Glutamatergic neuron (in vitro differentiated cells): ENCODE data around the gene RNU5D-1. TPM values are rescaled to one million over a fixed set of nuclear protein-coding genes. Genes with fewer than 3 reads are reported as not detected.

Experiments used
- DNase-seq: peaks from one replicate; pipeline ENCODE4 v3.0.0; 2022
- H3K27ac Mint-ChIP-seq: one replicate; pipeline ENCODE4 v1.8.0; 2020; ENCODE audit warnings: mild to moderate bottlenecking, mixed read lengths, inconsistent platforms; ENCODE audit not compliant: unreplicated experiment
- H3K27me3 Mint-ChIP-seq: one replicate; pipeline ENCODE4 v1.8.0; 2020; ENCODE audit warnings: mild to moderate bottlenecking, moderate library complexity, mixed read lengths, inconsistent platforms; ENCODE audit not compliant: unreplicated experiment
- H3K36me3 Mint-ChIP-seq: one replicate; pipeline ENCODE4 v1.8.0; 2020; ENCODE audit warnings: mild to moderate bottlenecking, mixed read lengths, inconsistent platforms; ENCODE audit not compliant: unreplicated experiment
- H3K4me1 Mint-ChIP-seq: one replicate; pipeline ENCODE4 v1.8.0; 2020; ENCODE audit warnings: mild to moderate bottlenecking, low read depth, mixed read lengths, inconsistent platforms; ENCODE audit not compliant: unreplicated experiment
- H3K4me3 Mint-ChIP-seq: one replicate; pipeline ENCODE4 v1.8.0; 2020; ENCODE audit warnings: mild to moderate bottlenecking, mixed read lengths, inconsistent platforms; ENCODE audit not compliant: unreplicated experiment
- H3K9me3 Mint-ChIP-seq: one replicate; pipeline ENCODE4 v1.8.0; 2020; ENCODE audit warnings: mild to moderate bottlenecking, moderate library complexity, mixed read lengths, inconsistent platforms; ENCODE audit not compliant: unreplicated experiment
- CTCF ChIP-seq: fragments of 200-600 bp; sonication (generic); IDR thresholded peaks from one replicate; pipeline ENCODE4 v1.5.0; 2021; ENCODE audit not compliant: partially characterized antibody, unreplicated experiment
- total RNA-seq: library from RNA; stranded (reverse); fragmentation: NEBNext Ultra II Directional; extraction: Animal tissue kit (Norgen Biotek cat#: 25700); gene quantifications from one replicate; pipeline ENCODE4 v1.2.1, GENCODE V29; 2021; ENCODE audit not compliant: unreplicated experiment

RNU5D-1 gene
- total RNA-seq, 1 donor from 2014 or later: not detected

- Mint-ChIP-seq H3K27ac (no peak overlapping the region), H3K9me3 (peaks cover 2% of the 10 kb centered on the region), H3K27me3 (peaks cover 2% of the 10 kb centered on the region), H3K36me3 (peaks cover 5% of the 10 kb centered on the region), H3K4me1 (no peaks in the 10 kb centered on the region), H3K4me3 (no peak overlapping the region)
- DNase-seq: no peak
- no peak for TF ChIP-seq CTCF
Observed at GRCh38 chr1:44682883-44683265, 48.1 kb downstream of the RNU5D-1 start.

- peaks cover 2% of the 10 kb centered on the region for H3K9me3 Mint-ChIP-seq
- no peaks in the 10 kb centered on the region for H3K4me1 Mint-ChIP-seq
- no peak for DNase-seq
- H3K27ac Mint-ChIP-seq: no peak overlapping the region
- peaks cover 5% of the 10 kb centered on the region for H3K36me3 Mint-ChIP-seq
- H3K4me3 Mint-ChIP-seq: no peak overlapping the region
- peaks cover 2% of the 10 kb centered on the region for H3K27me3 Mint-ChIP-seq
- TF ChIP-seq CTCF: no peak
Observed at GRCh38 chr1:44681905-44682882, 48.8 kb downstream of the RNU5D-1 start.

Other genes starting within 250 kb of the RNU5D-1 start
- gene TMEM53, start 56.7 kb downstream of the RNU5D-1 start, total RNA-seq: 10.1 TPM
- gene ARMH1, start 56.5 kb downstream of the RNU5D-1 start, total RNA-seq: 4.9 TPM
- 8.6 TPM for gene KIF2C, start 8.7 kb upstream of the RNU5D-1 start, total RNA-seq
- 988 TPM for gene RPS8, start 44.4 kb upstream of the RNU5D-1 start, total RNA-seq
- gene BEST4, start 57.0 kb upstream of the RNU5D-1 start, total RNA-seq: 0.88 TPM
- gene PLK3, start 69.2 kb upstream of the RNU5D-1 start, total RNA-seq: 89.3 TPM
- gene DYNLT4, start 76.2 kb upstream of the RNU5D-1 start, total RNA-seq: not detected
- 5.9 TPM for gene BTBD19, start 77.4 kb upstream of the RNU5D-1 start, total RNA-seq
- gene PTCH2, start 112.1 kb upstream of the RNU5D-1 start, total RNA-seq: 20.3 TPM